ENCODE data around the gene SPINK4. TPM values are rescaled to one million over a fixed set of nuclear protein-coding genes. Genes with fewer than 3 reads are reported as not detected.

SPINK4 gene
- total RNA-seq, 2 experiments from 2014 or later: not detected

DNA sequence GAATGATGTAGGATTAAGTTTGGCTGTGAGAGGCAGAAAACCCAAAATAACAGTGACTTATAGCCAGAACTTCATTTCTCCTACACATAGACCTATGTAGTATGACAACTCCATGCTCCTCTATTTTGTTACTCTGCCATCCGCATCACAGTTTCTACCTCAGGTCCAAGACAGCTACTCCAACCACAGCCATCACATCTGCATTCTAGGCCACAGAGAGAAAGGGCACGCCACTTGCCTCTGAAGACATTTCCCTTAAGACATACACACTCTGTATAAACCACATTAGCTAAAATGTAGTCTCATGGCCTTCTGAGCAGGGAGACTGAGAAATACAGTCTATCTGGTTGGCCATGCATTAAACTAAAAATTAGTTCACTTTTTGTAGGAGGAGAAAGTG is 10.0 kb downstream of the SPINK4 start:
- H3K27ac ChIP-seq (ENCODE audit: low read depth in 1 of 2, low read length in 2 of 2): no peak overlapping the region
- Mint-ChIP-seq H3K27me3 (no peaks in the 10 kb centered on the region), H3K4me1 (ENCODE audit: low read depth) (no peaks in the 10 kb centered on the region), H3K4me3 (no peak overlapping the region), H3K27ac (no peak overlapping the region), H3K9me3 (no peaks in the 10 kb centered on the region), H3K36me3 (ENCODE audit: low read depth) (peaks cover 66% of the 10 kb centered on the region)
- H3K36me3 ChIP-seq (ENCODE audit: insufficient read depth, low read length): peaks cover 36% of the 10 kb centered on the region
- H3K27me3 ChIP-seq (ENCODE audit: control insufficient read depth in 1 of 2, insufficient read depth in 2 of 2, low read length in 2 of 2): no peaks in the 10 kb centered on the region
- no peaks in the 10 kb centered on the region for H3K4me1 ChIP-seq (ENCODE audit: insufficient read depth, low read length)
- DNase-seq (no peak), ATAC-seq (ENCODE audit: poor library complexity) (no peak)
- no peak for TF ChIP-seq CTCF (IDR thresholded peaks at IDR 0.05)
- POLR2A ChIA-PET: no interaction called here
- CTCF ChIA-PET: no interaction called here
- intact Hi-C loops (cut with DNase I, micrococcal nuclease): no loop called here
- no peak overlapping the region for H3K4me3 ChIP-seq (ENCODE audit: low read length)
- H3K9me3 ChIP-seq (ENCODE audit: control insufficient read depth in 1 of 2, insufficient read depth in 1 of 2, low read length in 2 of 2): no peaks in the 10 kb centered on the region

DNA sequence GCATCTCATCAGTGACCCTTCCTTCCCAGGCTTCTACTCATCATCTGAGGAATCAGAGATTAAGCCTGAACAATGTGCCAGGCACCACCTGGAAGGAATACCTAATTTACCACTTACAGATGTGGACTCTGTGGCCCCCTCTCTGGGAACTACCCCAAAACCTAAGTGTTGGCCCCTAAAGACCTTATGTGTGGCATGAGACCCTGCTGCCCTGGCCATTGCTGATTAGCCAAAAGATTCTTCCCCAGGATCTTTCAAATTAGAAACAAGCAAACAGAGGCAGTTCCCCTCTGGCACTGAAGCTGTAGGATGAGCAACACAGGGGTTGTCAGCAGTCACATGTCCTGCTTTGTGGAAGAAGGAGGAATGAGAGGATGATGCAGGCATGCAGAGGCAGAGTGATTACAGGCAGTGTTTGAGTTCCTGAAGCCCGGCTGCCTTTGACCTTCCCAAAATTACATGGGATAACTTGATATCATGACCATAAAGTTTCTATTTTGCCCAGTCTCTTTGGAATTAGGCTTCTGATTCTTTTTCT is 10.6 kb downstream of the SPINK4 start:
- TF ChIP-seq CTCF (IDR thresholded peaks at IDR 0.05): no peak
- POLR2A ChIA-PET: no interaction called here

DNA sequence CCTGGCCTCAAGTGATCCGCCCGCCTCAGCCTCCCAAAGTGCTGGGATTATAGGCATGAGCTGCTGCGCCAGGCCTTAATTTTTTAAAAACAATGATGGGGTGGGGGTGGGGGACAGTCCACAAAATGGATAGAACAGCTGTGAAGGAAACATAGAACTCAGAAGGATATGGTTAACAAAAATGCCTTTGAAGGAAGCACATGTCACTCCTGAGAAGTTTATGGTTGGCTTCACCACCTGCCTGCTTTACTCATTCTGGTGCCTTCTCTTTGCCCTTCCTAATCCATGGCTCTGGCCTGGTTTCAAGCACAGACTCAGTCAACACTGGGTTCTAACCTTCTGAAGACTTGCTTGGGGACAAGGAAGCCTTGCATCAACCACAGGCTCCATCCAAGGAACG is 14.2 kb downstream of the SPINK4 start:
- H3K27ac ChIP-seq (ENCODE audit: low read depth in 1 of 2, low read length in 2 of 2): no peak overlapping the region
- no peaks in the 10 kb centered on the region for H3K4me1 ChIP-seq (ENCODE audit: insufficient read depth, low read length)
- intact Hi-C loops (cut with DNase I, micrococcal nuclease): no loop called here
- no peaks in the 10 kb centered on the region for H3K27me3 Mint-ChIP-seq
- H3K27me3 ChIP-seq (ENCODE audit: control insufficient read depth in 1 of 2, insufficient read depth in 2 of 2, low read length in 2 of 2): no peaks in the 10 kb centered on the region
- no peak overlapping the region for H3K4me3 ChIP-seq (ENCODE audit: low read length)
- H3K36me3 ChIP-seq (ENCODE audit: insufficient read depth, low read length): peaks cover 74% of the 10 kb centered on the region
- no peak overlapping the region for H3K4me3 Mint-ChIP-seq
- ATAC-seq (ENCODE audit: poor library complexity) (no peak), DNase-seq (no peak)
- peaks cover 8% of the 10 kb centered on the region for H3K4me1 Mint-ChIP-seq (ENCODE audit: low read depth)
- POLR2A ChIA-PET: no interaction called here
- peaks cover 92% of the 10 kb centered on the region for H3K36me3 Mint-ChIP-seq (ENCODE audit: low read depth)
- H3K27ac Mint-ChIP-seq: no peak overlapping the region
- no peak for TF ChIP-seq CTCF (IDR thresholded peaks at IDR 0.05)
- no peaks in the 10 kb centered on the region for H3K9me3 ChIP-seq (ENCODE audit: control insufficient read depth in 1 of 2, insufficient read depth in 1 of 2, low read length in 2 of 2)
- H3K9me3 Mint-ChIP-seq: no peaks in the 10 kb centered on the region
- CTCF ChIA-PET: no interaction called here

More for the DNA sequence above, 10.6 kb downstream of the SPINK4 start:
- Histone ChIP-seq H3K4me1 (ENCODE audit: insufficient read depth, low read length) (no peaks in the 10 kb centered on the region), H3K27ac (ENCODE audit: low read depth in 1 of 2, low read length in 2 of 2) (no peak overlapping the region), H3K4me3 (ENCODE audit: low read length) (no peak overlapping the region), H3K9me3 (ENCODE audit: control insufficient read depth in 1 of 2, insufficient read depth in 1 of 2, low read length in 2 of 2) (no peaks in the 10 kb centered on the region), H3K27me3 (ENCODE audit: control insufficient read depth in 1 of 2, insufficient read depth in 2 of 2, low read length in 2 of 2) (no peaks in the 10 kb centered on the region), H3K36me3 (ENCODE audit: insufficient read depth, low read length) (peaks cover 42% of the 10 kb centered on the region)
- Mint-ChIP-seq H3K4me1 (ENCODE audit: low read depth) (no peaks in the 10 kb centered on the region), H3K27me3 (no peaks in the 10 kb centered on the region), H3K27ac (no peak overlapping the region), H3K9me3 (no peaks in the 10 kb centered on the region), H3K4me3 (no peak overlapping the region), H3K36me3 (ENCODE audit: low read depth) (peaks cover 70% of the 10 kb centered on the region)
- CTCF ChIA-PET: no interaction called here
- intact Hi-C loops (cut with DNase I, micrococcal nuclease): no loop called here
- DNase-seq (no peak), ATAC-seq (ENCODE audit: poor library complexity) (no peak)

Measured in CD4-positive, alpha-beta T cell (primary cell).